ENCODE measurements around the gene SOBP.

GRCh38 chr6:107646176-107646575, 156.3 kb downstream of the SOBP start:
- TF ChIP-seq CTCF (IDR thresholded peaks at IDR 0.05; ENCODE audit: extremely low read depth in 1 of 2, insufficient read depth in 1 of 2, low read depth in 1 of 2, low read length in 2 of 2) (no peak), POLR2A (IDR thresholded peaks at IDR 0.05; ENCODE audit: low read depth, low read length) (no peak), JUN (IDR thresholded peaks at IDR 0.05; ENCODE audit: borderline replicate concordance, insufficient read depth, insufficient read length, low read depth) (no peak), POLR2AphosphoS5 (IDR thresholded peaks at IDR 0.05; ENCODE audit: insufficient read depth, low read depth, low read length) (no peak), EZH2 (IDR thresholded peaks at IDR 0.05; ENCODE audit: borderline replicate concordance, low read depth, low read length, severe bottlenecking) (no peak), MYC (IDR thresholded peaks at IDR 0.05; ENCODE audit: low read depth, low read length) (no peak), FOS (IDR thresholded peaks at IDR 0.05; ENCODE audit: borderline replicate concordance, insufficient read depth, low read length) (no peak), MAX (IDR thresholded peaks at IDR 0.05; ENCODE audit: insufficient read depth, insufficient read length) (no peak), GATA2 (IDR thresholded peaks at IDR 0.05; ENCODE audit: insufficient read depth, insufficient read length, low read depth, low read length) (no peak)
